ENCODE measurements around the gene P2RY14. TPM values are rescaled to one million over a fixed set of nuclear protein-coding genes. Genes with fewer than 3 reads are reported as not detected.

Gene P2RY14
- total and polyA plus RNA-seq, 2 of the 13 experiments (the other 11 are each of a cell fraction or from before 2014, with no cell fraction given) = not detected

GRCh38 chr3:151264605-151265004 is 13.7 kb downstream of the P2RY14 start:
- Histone ChIP-seq H2AFZ (ENCODE audit: low read length) (no peak overlapping the region), H3K79me2 (ENCODE audit: insufficient read depth, low read length) (no peaks in the 10 kb centered on the region), H4K20me1 (ENCODE audit: insufficient read depth, low read length) (no peaks in the 10 kb centered on the region), H3K9ac (ENCODE audit: insufficient read depth, low read depth, low read length) (no peak overlapping the region), H3K4me2 (ENCODE audit: low read depth, low read length) (no peak overlapping the region), H3K36me3 (replicated peaks in 1 of 2; ENCODE audit: control insufficient read depth in 1 of 2, insufficient read depth in 2 of 2, low read length in 2 of 2) (no peaks in the 10 kb centered on the region), H3K27ac (ENCODE audit: extremely low read length, insufficient read depth, low read length) (no peak overlapping the region), H3K4me3 (replicated peaks in 1 of 3; ENCODE audit: insufficient read depth in 1 of 3, low read depth in 2 of 3, low read length in 3 of 3) (no peak overlapping the region), H3K4me1 (ENCODE audit: insufficient read depth, low read length) (no peaks in the 10 kb centered on the region), H3K27me3 (ENCODE audit: control insufficient read depth in 1 of 2, insufficient read depth in 2 of 2, low read length in 2 of 2) (no peaks in the 10 kb centered on the region; a peak in 1 of 5 replicates), H3K9me3 (ENCODE audit: low read length) (no peaks in the 10 kb centered on the region)
- 80% methylated on average over 1 of the region's 1 CpG for WGBS (ENCODE audit: low lambda C conversion rate)
- intact Hi-C loops (cut with micrococcal nuclease; ENCODE audit: unreplicated experiment) (no loop called here), in situ Hi-C loops (cut with HindIII; ENCODE audit: extremely low pct_ligation_motif_present, low pct_unique_long_range_greater_than_20kb) (no loop called here)
- DNase-seq (ENCODE audit: low spot score) (no peak), ATAC-seq (no peak), FAIRE-seq (no peak)
- CTCF ChIA-PET (ENCODE audit: low intra/inter-chr PET ratio, low total read pairs) = no interaction called here
- POLR2A ChIA-PET = no interaction called here
- TF ChIP-seq GABPA (IDR thresholded peaks at IDR 0.05; ENCODE audit: low read depth, low read length) (no peak), GABPA (CRISPR knock-in tag; IDR thresholded peaks at IDR 0.05; ENCODE audit: low read depth) (no peak), ZNF484 (CRISPR knock-in tag; IDR thresholded peaks at IDR 0.05; ENCODE audit: borderline replicate concordance, low read depth) (no peak), ZNF251 (CRISPR knock-in tag; IDR thresholded peaks at IDR 0.05) (no peak), RARG (CRISPR knock-in tag; IDR thresholded peaks at IDR 0.05; ENCODE audit: low read depth) (no peak), RBAK (CRISPR knock-in tag; IDR thresholded peaks at IDR 0.05) (no peak), HOXA9 (CRISPR knock-in tag; IDR thresholded peaks at IDR 0.05; ENCODE audit: borderline replicate concordance) (no peak), SETDB1 (CRISPR knock-in tag; IDR thresholded peaks at IDR 0.05; ENCODE audit: borderline replicate concordance) (no peak), ZNF501 (CRISPR knock-in tag; IDR thresholded peaks at IDR 0.05) (no peak)
- TF ChIP-seq, protein P1, sequence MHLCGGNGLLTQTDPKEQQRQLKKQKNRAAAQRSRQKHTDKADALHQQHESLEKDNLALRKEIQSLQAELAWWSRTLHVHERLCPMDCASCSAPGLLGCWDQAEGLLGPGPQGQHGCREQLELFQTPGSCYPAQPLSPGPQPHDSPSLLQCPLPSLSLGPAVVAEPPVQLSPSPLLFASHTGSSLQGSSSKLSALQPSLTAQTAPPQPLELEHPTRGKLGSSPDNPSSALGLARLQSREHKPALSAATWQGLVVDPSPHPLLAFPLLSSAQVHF (CRISPR knock-in tag; IDR thresholded peaks at IDR 0.05) = no peak
- TF ChIP-seq, protein P2, sequence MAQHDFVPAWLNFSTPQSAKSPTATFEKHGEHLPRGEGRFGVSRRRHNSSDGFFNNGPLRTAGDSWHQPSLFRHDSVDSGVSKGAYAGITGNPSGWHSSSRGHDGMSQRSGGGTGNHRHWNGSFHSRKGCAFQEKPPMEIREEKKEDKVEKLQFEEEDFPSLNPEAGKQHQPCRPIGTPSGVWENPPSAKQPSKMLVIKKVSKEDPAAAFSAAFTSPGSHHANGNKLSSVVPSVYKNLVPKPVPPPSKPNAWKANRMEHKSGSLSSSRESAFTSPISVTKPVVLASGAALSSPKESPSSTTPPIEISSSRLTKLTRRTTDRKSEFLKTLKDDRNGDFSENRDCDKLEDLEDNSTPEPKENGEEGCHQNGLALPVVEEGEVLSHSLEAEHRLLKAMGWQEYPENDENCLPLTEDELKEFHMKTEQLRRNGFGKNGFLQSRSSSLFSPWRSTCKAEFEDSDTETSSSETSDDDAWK (CRISPR knock-in tag; IDR thresholded peaks at IDR 0.05) = no peak
- TF ChIP-seq, protein P3, sequence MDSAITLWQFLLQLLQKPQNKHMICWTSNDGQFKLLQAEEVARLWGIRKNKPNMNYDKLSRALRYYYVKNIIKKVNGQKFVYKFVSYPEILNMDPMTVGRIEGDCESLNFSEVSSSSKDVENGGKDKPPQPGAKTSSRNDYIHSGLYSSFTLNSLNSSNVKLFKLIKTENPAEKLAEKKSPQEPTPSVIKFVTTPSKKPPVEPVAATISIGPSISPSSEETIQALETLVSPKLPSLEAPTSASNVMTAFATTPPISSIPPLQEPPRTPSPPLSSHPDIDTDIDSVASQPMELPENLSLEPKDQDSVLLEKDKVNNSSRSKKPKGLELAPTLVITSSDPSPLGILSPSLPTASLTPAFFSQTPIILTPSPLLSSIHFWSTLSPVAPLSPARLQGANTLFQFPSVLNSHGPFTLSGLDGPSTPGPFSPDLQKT (CRISPR knock-in tag; IDR thresholded peaks at IDR 0.05; ENCODE audit: borderline replicate concordance) = no peak
- BruUV-seq (replicated peaks) = no TSS peak

All from HepG2 (cell line).